Fibroblast of villous mesenchyme (primary cell): ENCODE results near the gene FGF9. TPM values are rescaled to one million over a fixed set of nuclear protein-coding genes. Genes with fewer than 3 reads are reported as not detected.

Experiments used
- DNase-seq: peaks from one replicate; pipeline ENCODE4 v3.0.0-alpha.2; 2010; ENCODE audit warnings: low read depth
- H3K4me3 ChIP-seq: 2 replicates; pipeline ENCODE4 v1.5.1; 2011; ENCODE audit warnings: low read depth, mild to moderate bottlenecking, low read length
- CTCF ChIP-seq: IDR thresholded peaks from 2 replicates; pipeline ENCODE4 v1.5.1; 2012; ENCODE audit warnings: low read depth, mild to moderate bottlenecking, low read length; ENCODE audit not compliant: insufficient read depth
- total RNA-seq: library from RNA; depleted of rRNA; stranded (reverse); fragments of >200 nt; gene quantifications from 2 replicates; pipeline ENCODE4 v1.2.3, GENCODE V29; 2012

FGF9 gene
- total RNA-seq, 1 donor = 4.7 TPM

- TF ChIP-seq CTCF = no peak
- no peak for DNase-seq
- no peak overlapping the region for H3K4me3 ChIP-seq
Observed at GRCh38 chr13:21639561-21639960, 31.3 kb upstream of the FGF9 start.

- H3K4me3 ChIP-seq = no peak overlapping the region
- DNase-seq = no peak
- no peak for TF ChIP-seq CTCF
Observed at GRCh38 chr13:21641629-21642028, 29.2 kb upstream of the FGF9 start.

- H3K4me3 ChIP-seq = no peak overlapping the region
- DNase-seq = peak; percentile 46
Observed at GRCh38 chr13:21657538-21657937, 13.3 kb upstream of the FGF9 start.

GRCh38 chr13:21659087-21659486 is 11.8 kb upstream of the FGF9 start:
- no peak for DNase-seq
- H3K4me3 ChIP-seq = no peak overlapping the region
- TF ChIP-seq CTCF = no peak

More at GRCh38 chr13:21657538-21657937, 13.3 kb upstream of the FGF9 start:
- no peak for TF ChIP-seq CTCF

- no peak overlapping the region for H3K4me3 ChIP-seq
- no peak for DNase-seq
- TF ChIP-seq CTCF = no peak
Observed at GRCh38 chr13:21661097-21661909, 9.6 kb upstream of the FGF9 start.

GRCh38 chr13:21663197-21663596 is 7.7 kb upstream of the FGF9 start:
- no peak for DNase-seq
- H3K4me3 ChIP-seq = no peak overlapping the region
- TF ChIP-seq CTCF = no peak
